OCI-LY7 (cell line): ENCODE measurements around the gene CSNK1D.

Experiments used
- CTCF ChIP-seq: fragments of 200-600 bp; sonication (generic); conservative IDR thresholded peaks from 2 replicates; pipeline ENCODE4 v1.5.1; 2014; ENCODE audit warnings: mild to moderate bottlenecking, antibody characterized with exemption, low read length, moderate library complexity, mixed read lengths
- EZH2phosphoT487 ChIP-seq: fragments of 200-600 bp; sonication (generic); IDR thresholded peaks from 2 replicates; pipeline ENCODE4 v1.6.1; 2018; ENCODE audit warnings: low read depth, borderline replicate concordance, mild to moderate bottlenecking, mixed run types, antibody characterized with exemption, low read length, moderate library complexity, mixed read lengths

GRCh38 chr17:82302568-82302963, 29.1 kb upstream of the CSNK1D start:
- no peak for TF ChIP-seq CTCF
- TF ChIP-seq EZH2phosphoT487: no peak
